ENCODE results near the gene UGCG.

DNA sequence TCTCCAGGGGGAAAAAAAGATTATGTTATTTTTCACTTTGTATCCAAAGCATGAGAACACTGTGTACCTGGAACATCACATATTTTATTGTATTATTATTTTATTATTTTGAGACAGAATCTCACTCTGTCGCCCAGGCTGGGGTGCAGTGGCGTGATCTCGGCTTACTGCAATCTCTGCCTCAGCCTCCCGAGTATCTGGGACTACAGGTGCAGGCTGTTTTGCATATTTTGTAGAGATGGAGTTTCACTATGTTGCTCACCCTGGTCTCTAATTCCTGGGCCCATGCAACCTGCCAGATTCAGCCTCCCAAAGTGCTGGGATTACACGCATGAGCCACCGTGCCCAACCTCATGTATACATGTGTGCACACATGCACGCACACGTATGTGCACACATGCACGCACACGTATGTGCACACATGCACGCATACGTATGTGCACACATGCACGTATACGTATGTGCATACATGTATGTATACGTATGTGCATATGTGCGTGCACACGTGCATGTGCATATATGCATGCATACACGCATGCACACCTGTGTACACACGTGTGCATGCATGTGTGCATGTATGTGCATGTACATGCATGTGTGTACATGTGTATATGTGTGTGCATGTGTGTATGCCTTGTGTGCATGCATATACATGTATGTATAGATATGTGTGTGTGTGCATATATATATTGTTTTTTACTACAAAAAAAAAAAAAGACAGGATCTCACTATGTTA lies 9.5 kb upstream of the UGCG start:
- no peak for TF ChIP-seq ZNF274 (IDR thresholded peaks at IDR 0.05; ENCODE audit: low read depth, low read length)
- TF ChIP-seq, protein P1, sequence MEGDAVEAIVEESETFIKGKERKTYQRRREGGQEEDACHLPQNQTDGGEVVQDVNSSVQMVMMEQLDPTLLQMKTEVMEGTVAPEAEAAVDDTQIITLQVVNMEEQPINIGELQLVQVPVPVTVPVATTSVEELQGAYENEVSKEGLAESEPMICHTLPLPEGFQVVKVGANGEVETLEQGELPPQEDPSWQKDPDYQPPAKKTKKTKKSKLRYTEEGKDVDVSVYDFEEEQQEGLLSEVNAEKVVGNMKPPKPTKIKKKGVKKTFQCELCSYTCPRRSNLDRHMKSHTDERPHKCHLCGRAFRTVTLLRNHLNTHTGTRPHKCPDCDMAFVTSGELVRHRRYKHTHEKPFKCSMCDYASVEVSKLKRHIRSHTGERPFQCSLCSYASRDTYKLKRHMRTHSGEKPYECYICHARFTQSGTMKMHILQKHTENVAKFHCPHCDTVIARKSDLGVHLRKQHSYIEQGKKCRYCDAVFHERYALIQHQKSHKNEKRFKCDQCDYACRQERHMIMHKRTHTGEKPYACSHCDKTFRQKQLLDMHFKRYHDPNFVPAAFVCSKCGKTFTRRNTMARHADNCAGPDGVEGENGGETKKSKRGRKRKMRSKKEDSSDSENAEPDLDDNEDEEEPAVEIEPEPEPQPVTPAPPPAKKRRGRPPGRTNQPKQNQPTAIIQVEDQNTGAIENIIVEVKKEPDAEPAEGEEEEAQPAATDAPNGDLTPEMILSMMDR (IDR thresholded peaks at IDR 0.05 in 2 of 3, conservative IDR thresholded peaks at IDR 0.05 in 1 of 3; ENCODE audit: borderline replicate concordance in 1 of 3, insufficient read depth in 1 of 3, low read depth in 2 of 3, low read length in 2 of 3): no peak
- no peak for TF ChIP-seq SIN3A (IDR thresholded peaks at IDR 0.05; ENCODE audit: low read depth)
